ENCODE results near the gene MRPL41.
"Not testable (repeated sequence)": the region's sequence is repeated elsewhere in the genome, so short reads cannot be mapped to it uniquely, and the experiment has no call there.

The MRPL41 gene

GRCh38 chr9:137554349-137554748, 2.7 kb downstream of the MRPL41 start:
- no peak for DNase-seq

DNA sequence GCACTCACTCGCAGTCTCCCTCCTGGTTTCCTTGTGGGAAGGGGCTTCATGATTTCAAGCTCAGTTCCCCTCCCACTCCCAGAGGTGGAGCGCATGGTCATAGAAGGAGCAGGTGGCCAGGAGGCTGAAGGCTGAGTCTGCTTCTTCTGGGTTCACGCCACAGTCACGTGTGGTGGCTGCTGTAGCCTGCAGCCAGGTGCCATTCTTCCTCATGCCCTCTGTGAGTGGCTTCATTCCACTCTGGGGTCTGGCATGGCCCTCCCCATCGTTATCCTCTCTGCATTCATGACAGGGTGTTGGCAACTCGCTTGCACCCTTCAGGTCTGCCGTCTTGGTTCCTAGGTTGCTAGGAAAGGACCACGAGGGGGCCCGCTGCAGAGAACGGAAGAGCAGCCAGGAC, 3.5 kb downstream of the MRPL41 start:
- no peak for DNase-seq

DNA sequence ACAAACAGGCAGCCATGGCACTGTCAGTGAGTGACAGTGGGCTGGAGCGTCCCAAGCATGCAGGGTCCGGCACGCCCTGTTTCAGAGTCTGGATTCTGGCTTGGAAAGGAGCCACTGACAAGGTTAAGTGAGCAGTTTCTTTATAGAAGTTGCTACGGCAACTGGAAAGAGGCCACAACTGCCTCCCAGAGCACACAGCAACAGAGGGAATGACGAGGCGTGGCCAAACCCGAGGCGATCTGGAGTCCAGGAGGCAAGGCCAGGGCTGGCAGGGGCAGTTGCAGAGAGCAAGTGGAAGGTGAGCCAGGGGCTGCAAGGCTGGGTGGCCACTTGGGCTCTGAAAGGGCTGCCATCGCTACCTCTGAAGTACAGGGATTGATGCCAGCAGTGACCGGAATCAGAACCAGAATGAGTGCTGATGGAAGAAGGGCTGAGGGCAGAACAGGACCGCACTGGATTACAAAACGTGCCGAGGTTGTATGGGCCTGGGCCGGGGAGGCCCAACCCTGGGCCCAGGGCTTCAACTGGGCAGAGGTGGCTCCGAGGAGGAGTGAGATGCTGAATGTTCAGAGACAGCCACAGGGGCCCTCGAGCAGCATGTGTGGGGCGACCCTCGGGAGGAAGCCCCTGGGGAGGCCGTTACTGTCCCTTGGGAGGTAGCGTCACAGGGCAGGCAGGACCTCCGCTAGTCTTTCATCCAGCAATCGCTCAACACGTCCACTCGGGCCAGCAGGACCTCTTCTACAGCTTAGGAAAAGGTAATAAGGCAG, 4.6 kb downstream of the MRPL41 start:
- DNase-seq: no peak

DNA sequence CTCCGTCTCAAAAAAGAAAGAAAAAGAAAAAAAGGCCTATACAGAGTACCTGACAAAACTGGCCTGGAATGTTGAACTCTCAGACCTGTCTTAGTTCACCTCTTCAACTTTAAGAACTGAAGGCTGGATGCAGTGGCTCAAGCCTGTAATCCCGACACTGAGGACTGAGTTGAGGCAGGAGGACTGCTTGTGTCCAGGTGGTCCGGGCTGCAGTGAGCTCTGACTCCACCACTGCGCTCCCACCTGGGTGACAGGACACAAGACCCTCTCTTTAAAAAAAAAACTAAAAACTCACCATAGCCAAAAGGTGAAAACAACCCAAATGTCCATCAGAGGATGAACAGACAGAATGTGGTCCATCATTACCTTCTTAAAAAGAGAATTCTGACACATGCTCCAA, 6.4 kb downstream of the MRPL41 start:
- no peak for DNase-seq

GRCh38 chr9:137564134-137564533, 12.5 kb downstream of the MRPL41 start:
- DNase-seq: no peak

DNA sequence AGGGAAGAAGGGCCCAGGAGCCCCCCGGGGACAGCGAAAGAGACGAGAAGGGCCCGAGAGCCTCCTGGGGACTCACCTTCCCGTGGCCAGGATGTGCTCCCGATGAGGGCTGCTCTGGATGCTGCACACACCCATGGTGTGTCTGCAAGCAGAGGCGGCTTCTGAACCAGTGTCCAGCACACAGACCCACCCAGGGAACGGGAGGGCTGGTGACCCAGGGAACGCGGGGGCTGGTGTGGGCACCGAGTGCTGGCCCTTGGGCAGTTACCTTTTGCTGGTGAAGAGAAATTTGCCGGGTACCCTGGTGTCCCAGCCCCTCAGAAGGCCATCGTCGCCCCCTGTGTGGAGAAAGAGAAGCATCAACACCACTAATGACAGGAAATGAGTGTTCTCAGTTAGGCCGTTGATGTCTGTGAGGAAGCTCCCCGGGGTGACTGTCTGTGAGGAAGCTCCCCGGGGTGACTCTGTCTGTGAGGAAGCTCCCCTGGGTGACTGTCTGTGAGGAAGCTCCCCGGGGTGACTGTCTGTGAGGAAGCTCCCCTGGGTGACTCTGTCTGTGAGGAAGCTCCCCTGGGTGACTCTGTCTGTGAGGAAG, 13.2 kb downstream of the MRPL41 start:
- DNase-seq: no peak

DNA sequence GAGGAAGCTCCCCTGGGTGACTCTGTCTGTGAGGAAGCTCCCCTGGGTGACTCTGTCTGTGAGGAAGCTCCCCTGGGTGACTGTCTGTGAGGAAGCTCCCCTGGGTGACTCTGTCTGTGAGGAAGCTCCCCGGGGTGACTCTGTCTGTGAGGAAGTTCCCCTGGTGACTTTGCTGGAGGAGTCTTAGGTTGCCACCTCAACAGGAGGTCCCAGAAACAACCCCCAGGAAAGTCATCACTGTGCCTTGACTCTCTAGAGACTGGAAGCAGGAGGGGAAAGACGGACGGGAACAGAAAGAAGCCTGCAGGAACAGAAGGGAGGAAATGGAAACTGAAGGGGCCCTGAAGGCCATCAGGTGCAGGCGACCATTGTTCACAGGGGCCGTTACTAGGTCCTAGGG, 16.8 kb downstream of the MRPL41 start:
- not testable (repeated sequence) for DNase-seq

DNA sequence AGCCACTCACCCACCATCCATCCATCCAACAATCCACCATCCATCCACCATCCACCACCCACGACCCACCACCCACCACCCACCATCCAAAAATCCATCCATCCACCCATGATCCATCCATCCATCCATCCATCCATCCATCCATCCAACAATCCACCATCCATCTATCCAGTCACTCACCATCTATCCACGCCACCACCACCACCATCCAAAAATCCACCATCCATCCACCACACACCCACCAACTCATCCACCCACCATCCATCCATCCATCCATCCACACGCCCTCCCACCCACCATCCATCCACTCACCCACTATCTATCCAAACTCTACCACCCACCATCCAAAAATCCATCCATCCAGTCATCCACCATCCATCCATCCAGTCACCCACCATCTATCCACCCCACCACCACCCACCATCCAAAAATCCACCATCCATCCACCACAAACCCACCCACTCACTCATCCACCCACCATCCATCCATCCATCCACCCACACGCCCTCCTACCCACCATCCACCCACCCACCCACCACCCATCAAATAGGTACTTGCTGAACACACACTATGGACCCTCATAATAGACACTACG, 18.0 kb downstream of the MRPL41 start:
- DNase-seq: no peak

DNA sequence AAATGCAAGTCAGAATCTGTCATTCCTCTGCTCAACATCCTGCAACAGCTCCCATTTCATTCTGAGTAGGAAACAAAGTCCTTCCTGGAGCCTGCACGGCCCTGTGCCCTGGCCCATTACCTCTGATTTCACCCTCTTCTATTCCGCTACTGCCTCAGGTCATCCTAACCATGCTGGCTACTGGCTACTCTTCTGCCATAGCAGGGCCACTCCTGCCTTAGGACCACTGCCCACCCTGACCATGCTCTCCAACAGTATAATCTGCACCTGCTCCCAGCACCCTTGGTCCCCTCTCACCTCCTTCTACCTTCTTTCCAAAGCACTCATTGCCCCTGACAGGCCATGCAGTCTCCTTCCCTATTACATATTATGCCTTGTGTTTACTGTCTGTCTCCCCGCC, 18.9 kb downstream of the MRPL41 start:
- no peak for DNase-seq

DNA sequence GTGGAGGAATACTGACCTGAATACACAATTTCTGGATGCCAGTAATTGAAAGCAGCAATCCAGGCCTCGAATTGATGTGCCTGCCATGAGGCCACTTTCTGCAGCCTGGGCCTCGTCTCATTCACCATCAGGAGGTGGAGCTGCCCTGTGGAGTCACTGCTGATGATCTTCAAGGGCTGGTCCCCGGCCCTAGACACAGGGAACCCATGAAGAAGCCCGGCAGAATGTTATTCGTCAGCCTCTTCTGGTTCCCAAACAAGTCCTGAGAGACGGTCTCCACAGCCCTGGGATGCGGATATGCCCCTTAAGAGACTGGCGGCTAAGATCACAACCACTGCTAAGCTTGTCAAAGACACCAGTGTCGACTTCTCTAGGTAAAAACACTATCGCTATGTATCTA, 22.5 kb downstream of the MRPL41 start:
- DNase-seq: no peak

DNA sequence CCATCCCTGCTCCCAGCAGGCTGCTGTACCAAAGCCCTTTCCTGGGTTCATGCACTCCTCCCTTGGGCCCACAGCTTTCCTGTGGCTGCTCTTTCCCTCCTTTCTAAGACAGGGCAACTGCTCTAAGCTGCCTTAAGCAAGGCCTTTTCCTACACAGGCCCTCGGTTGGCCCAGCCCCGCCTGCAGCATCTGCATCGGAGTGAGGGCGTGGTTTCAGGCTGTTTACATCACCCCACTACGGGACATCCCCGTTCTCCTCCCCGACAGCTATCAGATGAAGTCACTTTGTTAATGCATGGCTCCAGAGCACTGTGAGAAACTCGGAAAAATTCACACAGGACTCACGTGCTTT, 23.7 kb downstream of the MRPL41 start:
- peak in 1 of 2 donors; percentile 37 for DNase-seq

GRCh38 chr9:137575716-137576411, 24.2 kb downstream of the MRPL41 start:
- no peak for DNase-seq

DNA sequence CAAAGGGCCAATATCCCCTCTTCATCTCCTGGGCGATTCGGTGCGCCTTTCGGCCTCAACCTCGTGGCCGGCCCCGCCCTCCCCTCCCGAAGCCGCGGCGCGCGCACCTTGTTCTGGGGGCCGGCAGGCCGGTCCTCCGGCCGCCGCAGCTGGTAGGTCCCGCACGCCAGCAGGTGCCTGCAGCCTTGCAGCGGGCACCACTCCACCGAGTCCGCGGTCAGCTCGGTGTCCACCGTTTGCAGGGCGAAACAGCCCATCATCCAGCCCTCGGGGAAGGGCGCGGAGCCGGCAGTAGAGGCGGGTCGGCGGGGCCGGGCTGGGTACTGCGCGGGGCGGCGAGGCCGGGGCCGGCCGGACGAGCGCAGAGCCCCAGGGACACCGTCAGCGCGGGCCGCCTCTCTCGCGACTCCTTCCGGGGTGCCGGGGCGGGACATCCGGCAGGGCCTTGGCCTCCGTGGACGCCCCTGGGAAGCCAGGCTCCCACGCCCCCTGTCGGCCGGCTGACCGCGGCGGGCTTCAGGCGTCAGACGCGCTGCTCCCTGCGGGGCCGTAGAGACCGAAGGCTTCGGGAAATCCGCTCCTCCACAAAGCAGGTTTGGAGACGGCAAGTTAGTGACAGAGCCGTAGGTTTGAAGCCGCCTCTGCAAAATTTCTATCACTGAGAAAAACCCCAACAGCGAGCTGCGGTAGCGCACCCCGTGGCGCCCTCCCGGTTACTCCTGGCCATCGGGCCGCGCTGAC, 27.0 kb downstream of the MRPL41 start, which contains the start of gene DPH7:
TSS of gene DPH7 (minus strand) at position 408 of the 741 bp plus-strand sequence. CDS start at position 260, 148 bp downstream.
- DNase-seq: peak; percentile 83 to 94

DNA sequence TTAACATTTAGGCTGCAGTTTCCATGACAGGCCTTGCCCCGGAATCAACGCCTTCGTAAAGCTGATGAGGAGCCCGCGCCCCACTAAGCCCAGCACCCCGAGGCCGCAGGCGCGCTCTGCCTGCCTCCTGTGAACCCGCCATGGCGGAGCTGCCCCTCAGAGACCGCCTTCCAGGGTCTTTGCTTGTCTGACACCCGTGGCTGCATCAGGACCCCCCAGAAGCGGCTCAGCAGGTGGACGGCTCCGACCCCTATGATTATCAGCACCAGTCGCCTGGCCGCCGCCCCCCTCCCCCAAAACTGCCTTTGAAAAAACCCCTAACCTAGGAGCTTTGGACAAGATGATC, 27.6 kb downstream of the MRPL41 start:
- no peak for DNase-seq

DNA sequence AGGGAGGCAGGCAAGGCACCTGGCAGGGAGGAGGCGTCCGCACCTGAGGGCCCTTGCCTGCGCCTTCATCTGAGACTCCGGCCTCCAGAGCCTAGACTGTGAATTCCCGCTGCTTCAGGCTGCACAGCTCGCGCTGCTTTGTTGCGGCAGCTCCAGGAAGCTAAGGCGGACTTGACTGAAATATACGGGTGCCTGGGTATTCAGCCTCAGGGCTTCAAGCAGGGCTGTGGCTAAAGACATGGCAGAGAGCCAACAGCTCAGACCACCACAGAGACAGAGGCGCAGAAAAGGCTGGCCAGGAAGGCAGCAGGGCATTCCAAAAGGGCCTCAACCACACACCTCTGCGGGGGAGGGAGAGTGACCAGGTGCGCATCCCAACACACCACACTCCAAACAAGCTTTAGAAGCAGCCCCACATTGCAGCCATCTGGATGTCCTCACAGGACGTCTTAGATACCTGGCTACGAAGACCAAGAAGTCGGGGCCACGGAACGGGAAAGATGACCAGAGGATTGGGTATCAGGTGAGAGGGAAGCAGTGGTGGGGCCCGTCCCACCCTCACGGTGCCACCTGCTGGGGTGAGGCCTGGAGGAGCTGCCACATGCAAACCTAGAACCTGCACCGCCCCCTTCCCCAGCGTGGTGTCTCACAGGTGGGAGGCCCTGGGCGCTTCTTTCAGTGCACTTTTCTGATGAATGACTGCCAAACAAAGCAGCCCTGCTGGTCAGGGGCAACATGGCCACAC, 28.7 kb downstream of the MRPL41 start:
- DNase-seq: no peak

DNA sequence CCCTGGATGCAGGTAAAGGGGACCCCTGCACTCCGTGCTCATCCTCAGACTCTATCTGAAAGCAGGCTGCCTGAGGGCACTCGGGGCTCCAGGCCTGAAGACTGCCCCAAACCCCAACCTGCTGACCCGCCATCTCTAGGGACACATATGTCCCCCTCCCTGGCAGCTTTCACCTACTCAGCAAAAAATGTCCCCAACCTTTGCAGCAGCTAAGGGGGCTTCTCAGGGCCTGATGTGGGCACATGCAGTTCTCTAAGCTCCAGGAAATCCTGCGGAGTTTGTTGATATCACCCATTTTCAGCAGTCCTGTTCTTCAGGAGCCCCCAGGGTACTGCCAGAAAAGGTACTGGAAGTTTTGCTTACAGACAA, 29.3 kb downstream of the MRPL41 start:
- no peak for DNase-seq

DNA sequence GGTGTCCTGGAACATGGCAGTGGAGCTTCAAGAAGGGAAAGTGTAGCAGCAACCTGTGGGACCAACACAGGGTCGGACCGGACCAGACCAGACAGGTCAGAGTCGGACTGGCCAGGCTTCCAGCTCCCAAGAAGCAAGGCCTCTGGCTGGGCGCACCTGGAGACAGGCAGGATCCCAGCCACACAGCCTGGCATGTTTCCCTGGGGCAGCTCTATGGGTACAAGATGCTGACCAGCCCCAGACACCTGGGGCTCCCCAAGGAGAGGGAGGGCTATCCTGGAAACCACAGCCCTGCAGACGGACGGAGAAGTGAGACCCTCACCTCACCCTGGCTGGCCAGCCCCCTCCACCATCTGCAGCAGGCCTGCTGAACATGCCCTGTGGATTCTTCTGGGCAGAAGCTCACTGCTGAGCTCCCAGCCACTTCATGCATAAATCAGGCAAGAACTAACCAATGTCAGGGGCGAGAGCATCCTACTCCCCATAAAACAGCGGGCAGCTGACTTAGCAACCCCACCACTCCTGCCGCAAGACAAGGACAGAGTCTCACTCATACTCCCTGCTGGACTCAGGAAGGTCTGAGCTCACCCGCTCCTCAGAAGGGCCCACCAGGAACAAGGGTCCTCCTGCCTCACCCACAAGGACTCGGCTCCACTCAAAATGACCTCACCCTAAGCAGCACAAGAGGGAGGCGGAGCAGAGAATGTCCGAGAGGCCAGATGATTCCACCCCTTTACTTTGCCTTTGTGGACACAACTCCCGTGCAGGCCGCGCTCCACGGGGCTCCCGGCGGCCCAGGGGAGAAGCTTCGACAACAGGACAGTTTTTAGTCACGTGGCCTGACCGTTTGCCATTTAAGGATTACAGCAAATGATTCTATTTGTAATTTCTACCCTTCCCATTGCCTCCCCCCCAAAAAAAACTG, 29.9 kb downstream of the MRPL41 start:
- no peak for DNase-seq

DNA sequence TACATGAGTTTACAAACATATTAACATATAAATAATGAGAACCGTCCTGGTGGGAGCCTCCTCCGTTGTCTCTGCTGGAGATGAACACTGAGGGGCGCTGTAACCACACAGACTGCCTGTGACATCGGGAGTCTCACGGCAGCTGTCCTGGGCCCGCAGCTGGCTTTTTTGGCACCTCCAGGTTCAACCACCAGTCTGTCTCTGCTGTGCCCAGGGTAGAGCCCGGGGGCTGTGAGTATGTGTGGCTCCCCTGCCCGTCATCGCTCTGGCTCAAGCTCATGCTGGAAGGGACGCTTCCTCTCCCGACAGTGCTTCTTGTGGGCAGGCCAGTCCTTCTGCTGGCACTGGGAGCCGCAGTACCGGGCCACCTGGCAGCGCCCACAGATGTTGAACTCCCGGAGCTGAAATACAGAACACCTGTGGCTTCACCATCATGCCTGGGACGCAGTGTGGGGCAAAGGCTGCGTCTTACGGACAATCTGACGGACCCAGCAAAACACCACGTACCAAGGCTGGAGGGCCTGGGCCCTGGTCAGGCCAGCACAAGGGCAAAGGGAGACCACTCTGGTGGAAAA, 30.7 kb downstream of the MRPL41 start:
- DNase-seq: no peak

DNA sequence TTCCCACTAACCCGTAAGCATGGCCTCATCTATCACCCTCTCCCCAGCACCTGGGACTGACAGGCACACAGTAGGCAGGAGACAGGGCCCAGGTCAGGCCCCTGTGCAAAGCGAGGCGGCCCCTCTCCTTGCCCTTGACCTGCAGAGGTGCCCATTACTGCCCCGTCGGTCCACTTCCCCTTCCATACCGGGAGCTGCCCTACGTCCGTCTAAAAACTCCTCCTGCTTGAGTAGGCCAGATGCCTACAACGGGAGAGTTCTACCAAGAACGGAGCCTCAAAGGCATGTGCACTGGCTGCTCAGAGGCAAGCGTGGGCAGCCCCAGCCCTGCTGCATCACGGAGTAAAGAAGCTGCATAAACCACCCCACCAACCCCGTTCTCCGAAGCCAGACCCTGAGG, 31.7 kb downstream of the MRPL41 start:
- no peak for DNase-seq

DNA sequence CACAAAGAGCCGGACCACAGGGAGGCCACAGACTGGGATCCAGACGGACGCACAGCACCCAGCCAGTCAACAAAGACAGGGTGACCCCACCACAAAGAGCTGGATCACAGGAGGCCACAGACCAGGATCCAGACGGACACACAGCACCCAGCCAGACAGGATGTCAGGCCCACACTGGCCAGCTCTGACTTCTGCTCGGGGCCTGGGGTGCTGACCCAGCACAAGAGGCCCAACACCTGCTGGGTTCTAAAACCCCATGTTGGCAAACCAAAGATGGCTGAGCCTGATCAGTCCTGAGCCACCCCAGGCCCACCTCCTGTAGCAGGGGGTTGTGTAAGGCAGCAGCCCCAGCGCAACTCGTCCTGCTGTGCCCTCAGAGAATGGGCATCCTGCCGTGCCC, 32.3 kb downstream of the MRPL41 start:
- DNase-seq: no peak

- DNase-seq: no peak
These were observed 35.2 kb downstream of the MRPL41 start for GRCh38 chr9:137586854-137587253.
